Measurements from ENCODE around the gene JTB.

Gene JTB

GRCh38 chr1:153978274-153978909 is 918 bp upstream of the JTB start:
- DNase-seq (ENCODE audit: insufficient read length, low spot score): no peak
- FAIRE-seq: no peak
- TF ChIP-seq POU2F2 (IDR thresholded peaks at IDR 0.05; ENCODE audit: low read depth, low read length) (no peak), POLR2A (IDR thresholded peaks at IDR 0.05; ENCODE audit: low read depth, low read length) (no peak), POLR2AphosphoS5 (IDR thresholded peaks at IDR 0.05; ENCODE audit: low read depth, low read length) (no peak), PAX5 (IDR thresholded peaks at IDR 0.05; ENCODE audit: insufficient read depth, low read length, severe bottlenecking) (no peak), SPI1 (IDR thresholded peaks at IDR 0.05; ENCODE audit: low read depth, low read length) (no peak), TAF1 (IDR thresholded peaks at IDR 0.05; ENCODE audit: low read depth, low read length) (no peak)

GRCh38 chr1:153976819-153977249 is 640 bp downstream of the JTB start:
- DNase-seq (ENCODE audit: insufficient read length, low spot score): no peak
- FAIRE-seq: no peak
- TF ChIP-seq POU2F2 (IDR thresholded peaks at IDR 0.05; ENCODE audit: low read depth, low read length) (no peak), POLR2A (IDR thresholded peaks at IDR 0.05; ENCODE audit: low read depth, low read length) (no peak), SPI1 (IDR thresholded peaks at IDR 0.05; ENCODE audit: low read depth, low read length) (no peak)

- TF ChIP-seq TAF1 (IDR thresholded peaks at IDR 0.05; ENCODE audit: low read depth, low read length): no peak
- peak; percentile 48; the same call in 1 of the 2 replicates for TF ChIP-seq POLR2AphosphoS5 (IDR thresholded peaks at IDR 0.05; ENCODE audit: low read depth, low read length)
- peak; percentile 45; the same call in 1 of the 2 replicates for TF ChIP-seq POLR2A (IDR thresholded peaks at IDR 0.05; ENCODE audit: low read depth, low read length)
- DNase-seq (ENCODE audit: insufficient read length, low spot score): no peak
- FAIRE-seq: no peak
These were observed 3.9 kb downstream of the JTB start for GRCh38 chr1:153973525-153973924.

GRCh38 chr1:153973071-153973470 is 4.4 kb downstream of the JTB start:
- FAIRE-seq: no peak
- TF ChIP-seq POLR2A (IDR thresholded peaks at IDR 0.05; ENCODE audit: low read depth, low read length): peak; percentile 59; the same call in 1 of the 2 replicates
- TF ChIP-seq SPI1 (IDR thresholded peaks at IDR 0.05; ENCODE audit: low read depth, low read length): no peak
- no peak for DNase-seq (ENCODE audit: insufficient read length, low spot score)

GRCh38 chr1:153970346-153970745 is 7.1 kb downstream of the JTB start:
- TF ChIP-seq POLR2A (IDR thresholded peaks at IDR 0.05; ENCODE audit: low read depth, low read length): no peak
- no peak for TF ChIP-seq POLR2AphosphoS5 (IDR thresholded peaks at IDR 0.05; ENCODE audit: low read depth, low read length)
- TF ChIP-seq SPI1 (IDR thresholded peaks at IDR 0.05; ENCODE audit: low read depth, low read length): no peak
- TF ChIP-seq POU2F2 (IDR thresholded peaks at IDR 0.05; ENCODE audit: low read depth, low read length): no peak
- no peak for TF ChIP-seq PAX5 (IDR thresholded peaks at IDR 0.05; ENCODE audit: insufficient read depth, low read length, severe bottlenecking)
- TF ChIP-seq TAF1 (IDR thresholded peaks at IDR 0.05; ENCODE audit: low read depth, low read length): no peak
- DNase-seq (ENCODE audit: insufficient read length, low spot score): no peak
- no peak for FAIRE-seq

- TF ChIP-seq PAX5 (IDR thresholded peaks at IDR 0.05; ENCODE audit: insufficient read depth, low read length, severe bottlenecking) (no peak), POU2F2 (IDR thresholded peaks at IDR 0.05; ENCODE audit: low read depth, low read length) (no peak), SPI1 (IDR thresholded peaks at IDR 0.05; ENCODE audit: low read depth, low read length) (no peak), TAF1 (IDR thresholded peaks at IDR 0.05; ENCODE audit: low read depth, low read length) (no peak), POLR2AphosphoS5 (IDR thresholded peaks at IDR 0.05; ENCODE audit: low read depth, low read length) (no peak), POLR2A (IDR thresholded peaks at IDR 0.05; ENCODE audit: low read depth, low read length) (no peak)
- no peak for FAIRE-seq
- no peak for DNase-seq (ENCODE audit: insufficient read length, low spot score)
These were observed 8.5 kb downstream of the JTB start for GRCh38 chr1:153968972-153969371.

GRCh38 chr1:153968408-153968807 is 9.1 kb downstream of the JTB start:
- TF ChIP-seq POLR2A (IDR thresholded peaks at IDR 0.05; ENCODE audit: low read depth, low read length) (no peak), TAF1 (IDR thresholded peaks at IDR 0.05; ENCODE audit: low read depth, low read length) (no peak), SPI1 (IDR thresholded peaks at IDR 0.05; ENCODE audit: low read depth, low read length) (no peak), PAX5 (IDR thresholded peaks at IDR 0.05; ENCODE audit: insufficient read depth, low read length, severe bottlenecking) (no peak), POU2F2 (IDR thresholded peaks at IDR 0.05; ENCODE audit: low read depth, low read length) (no peak), POLR2AphosphoS5 (IDR thresholded peaks at IDR 0.05; ENCODE audit: low read depth, low read length) (no peak)
- FAIRE-seq: no peak
- no peak for DNase-seq (ENCODE audit: insufficient read length, low spot score)

GRCh38 chr1:153968000-153968363 is 9.5 kb downstream of the JTB start:
- FAIRE-seq: no peak
- no peak for TF ChIP-seq SPI1 (IDR thresholded peaks at IDR 0.05; ENCODE audit: low read depth, low read length)
- no peak for TF ChIP-seq PAX5 (IDR thresholded peaks at IDR 0.05; ENCODE audit: insufficient read depth, low read length, severe bottlenecking)
- no peak for TF ChIP-seq POLR2AphosphoS5 (IDR thresholded peaks at IDR 0.05; ENCODE audit: low read depth, low read length)
- TF ChIP-seq POU2F2 (IDR thresholded peaks at IDR 0.05; ENCODE audit: low read depth, low read length): no peak
- TF ChIP-seq POLR2A (IDR thresholded peaks at IDR 0.05; ENCODE audit: low read depth, low read length): no peak
- no peak for TF ChIP-seq TAF1 (IDR thresholded peaks at IDR 0.05; ENCODE audit: low read depth, low read length)
- no peak for DNase-seq (ENCODE audit: insufficient read length, low spot score)

GRCh38 chr1:153967107-153967999 is 10.1 kb downstream of the JTB start, which contains the start of gene CREB3L4:
CREB3L4 (plus strand) TSS chr1:153967902; CDS start chr1:153968526, 624 bp downstream.
- TF ChIP-seq PAX5 (IDR thresholded peaks at IDR 0.05; ENCODE audit: insufficient read depth, low read length, severe bottlenecking) (peak; percentile 39), POLR2A (IDR thresholded peaks at IDR 0.05; ENCODE audit: low read depth, low read length) (peak; percentile 71; the same call in 1 of the 2 replicates), POU2F2 (IDR thresholded peaks at IDR 0.05; ENCODE audit: low read depth, low read length) (no peak), POLR2AphosphoS5 (IDR thresholded peaks at IDR 0.05; ENCODE audit: low read depth, low read length) (peak; percentile 84), TAF1 (IDR thresholded peaks at IDR 0.05; ENCODE audit: low read depth, low read length) (peak; percentile 58), SPI1 (IDR thresholded peaks at IDR 0.05; ENCODE audit: low read depth, low read length) (no peak)
- FAIRE-seq: peak; percentile 91
- peak; percentile 80 for DNase-seq (ENCODE audit: insufficient read length, low spot score)

Measured in GM12891 (cell line).